ENCODE results near the gene DCTN2.
"Not testable (repeated sequence)": the region's sequence is repeated elsewhere in the genome, so short reads cannot be mapped to it uniquely, and the experiment has no call there.

DCTN2 gene

GRCh38 chr12:57576613-57577160, 29.7 kb upstream of the DCTN2 start:
- no peak for DNase-seq (ENCODE audit: low read depth)

DNA sequence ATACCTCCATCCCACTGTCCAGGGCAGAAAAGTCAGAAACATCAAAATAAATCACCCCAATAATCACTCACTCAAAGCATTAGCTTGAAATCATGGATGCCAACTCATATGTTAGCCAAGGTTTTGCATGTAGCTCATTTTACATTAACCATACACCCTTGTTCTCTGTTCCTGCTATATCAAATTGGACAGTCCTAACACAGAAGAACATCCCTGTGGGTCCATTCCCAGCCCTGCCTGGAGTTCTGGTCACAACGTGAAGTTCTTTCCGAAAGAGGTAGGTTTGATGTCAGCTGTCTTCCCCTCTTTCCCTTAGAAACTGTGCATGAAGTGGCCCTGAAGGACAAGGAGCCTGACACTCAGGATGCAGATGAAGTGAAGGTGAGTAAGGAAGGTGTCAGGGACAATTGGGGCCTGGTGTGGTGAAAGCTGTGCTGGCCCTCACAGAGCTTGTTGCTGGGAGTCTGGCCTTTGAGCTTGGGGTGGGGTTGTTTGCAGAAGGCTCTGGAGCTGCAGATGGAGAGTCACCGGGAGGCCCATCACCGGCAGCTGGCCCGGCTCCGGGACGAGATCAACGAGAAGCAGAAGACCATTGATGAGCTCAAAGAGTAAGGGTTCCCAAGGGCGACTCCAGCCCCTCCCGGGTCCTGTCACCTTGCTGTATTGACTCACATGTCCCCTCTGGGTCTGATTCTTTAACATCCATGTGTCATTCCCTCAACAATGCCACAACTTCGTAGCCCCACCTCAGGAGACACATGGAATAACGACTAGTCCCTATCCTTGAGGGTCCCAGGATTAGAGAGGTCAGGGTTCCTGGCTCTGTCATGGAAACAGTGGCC, 29.0 kb upstream of the DCTN2 start:
- DNase-seq (ENCODE audit: low read depth): no peak

DNA sequence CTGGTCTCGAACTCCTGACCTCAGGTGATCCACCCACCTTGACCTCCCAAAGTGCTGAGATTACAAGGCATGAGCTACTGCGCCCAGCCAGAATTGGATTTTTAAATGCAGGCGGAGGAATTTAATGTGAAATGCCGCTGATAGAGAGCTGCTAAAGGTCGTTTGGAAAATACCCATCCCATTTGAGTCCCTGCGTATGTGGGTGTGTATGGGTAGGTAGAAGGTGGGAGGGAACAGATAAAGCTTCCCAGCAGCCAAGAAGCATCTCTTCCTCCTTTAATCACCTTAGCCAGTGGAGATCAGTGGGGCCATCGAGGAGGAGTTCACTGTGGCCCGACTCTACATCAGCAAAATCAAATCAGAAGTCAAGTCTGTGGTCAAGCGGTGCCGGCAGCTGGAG, 27.8 kb upstream of the DCTN2 start:
- DNase-seq (ENCODE audit: low read depth): no peak

- DNase-seq (ENCODE audit: low read depth): no peak
Observed at GRCh38 chr12:57571926-57572762, 25.2 kb upstream of the DCTN2 start.

GRCh38 chr12:57570438-57570837, 23.4 kb upstream of the DCTN2 start:
- not testable (repeated sequence) for DNase-seq (ENCODE audit: low read depth)

- DNase-seq (ENCODE audit: low read depth): no peak
Observed at GRCh38 chr12:57569858-57570257, 22.9 kb upstream of the DCTN2 start.

- DNase-seq (ENCODE audit: low read depth): no peak
Observed at GRCh38 chr12:57568838-57569237, 21.8 kb upstream of the DCTN2 start.

- DNase-seq (ENCODE audit: low read depth): no peak
Observed at GRCh38 chr12:57564178-57564740, 17.3 kb upstream of the DCTN2 start.

GRCh38 chr12:57563358-57563757, 16.4 kb upstream of the DCTN2 start:
- no peak for DNase-seq (ENCODE audit: low read depth)

DNA sequence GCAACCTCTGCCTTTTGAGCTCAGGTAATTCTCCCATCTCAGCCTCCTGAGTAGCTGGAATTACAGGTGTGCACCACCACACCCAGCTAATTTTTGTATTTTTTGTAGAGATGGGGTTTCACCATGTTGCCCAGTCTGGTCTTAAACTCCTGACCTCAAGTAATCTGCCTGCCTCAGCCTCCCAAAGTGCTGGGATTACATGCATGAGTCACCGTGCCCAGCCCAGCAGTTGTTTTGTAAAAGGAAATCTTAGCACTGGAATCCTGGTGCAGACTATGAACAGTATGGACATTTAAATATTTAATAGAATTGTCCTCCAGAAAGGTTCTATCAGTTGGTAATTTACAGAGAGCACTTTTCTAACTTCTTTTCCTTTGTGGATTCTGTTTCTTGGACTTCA, 14.1 kb upstream of the DCTN2 start:
- not testable (repeated sequence) for DNase-seq (ENCODE audit: low read depth)

GRCh38 chr12:57560516-57560915, 13.5 kb upstream of the DCTN2 start:
- no peak for DNase-seq (ENCODE audit: low read depth)

GRCh38 chr12:57558864-57559263, 11.9 kb upstream of the DCTN2 start:
- DNase-seq (ENCODE audit: low read depth): no peak

DNA sequence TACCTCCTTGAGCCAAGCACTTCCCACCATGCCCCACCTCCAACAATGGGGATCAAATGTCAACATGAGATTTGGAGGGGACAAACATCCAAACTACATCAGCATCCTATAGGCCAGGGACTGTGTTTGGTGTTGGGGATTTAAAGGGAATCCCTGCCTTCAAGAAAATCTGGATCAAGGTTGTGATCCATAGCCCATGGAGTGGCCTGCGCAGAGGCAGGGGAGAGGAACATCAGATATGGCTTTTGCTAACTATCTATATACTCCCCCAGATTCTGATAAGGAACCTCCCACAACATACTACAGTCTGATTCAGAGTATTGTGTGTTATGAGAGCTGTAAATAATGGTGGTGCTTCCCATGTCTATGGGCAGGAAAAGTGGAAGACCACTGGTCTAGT, 7.9 kb upstream of the DCTN2 start:
- no peak for DNase-seq (ENCODE audit: low read depth)

DNA sequence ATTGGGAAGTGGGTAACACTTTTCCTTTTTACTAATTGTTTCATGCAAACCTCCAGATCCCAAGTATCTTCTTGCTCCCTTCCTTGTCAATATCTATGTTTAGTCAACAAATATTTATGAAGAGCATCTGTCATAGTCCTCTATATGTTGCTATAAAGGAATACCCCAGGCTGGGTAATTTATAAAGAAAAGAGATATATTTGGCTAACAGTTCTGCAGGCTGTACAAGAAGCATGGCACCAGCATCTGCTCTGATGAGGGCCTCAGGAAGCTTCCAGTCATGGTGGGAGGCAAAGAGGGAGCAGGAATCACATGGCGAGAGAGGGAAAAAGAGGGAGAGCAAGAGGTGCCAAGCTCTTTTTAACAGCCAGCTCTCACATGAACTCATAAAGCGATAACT, 7.5 kb upstream of the DCTN2 start:
- DNase-seq (ENCODE audit: low read depth): no peak

DNA sequence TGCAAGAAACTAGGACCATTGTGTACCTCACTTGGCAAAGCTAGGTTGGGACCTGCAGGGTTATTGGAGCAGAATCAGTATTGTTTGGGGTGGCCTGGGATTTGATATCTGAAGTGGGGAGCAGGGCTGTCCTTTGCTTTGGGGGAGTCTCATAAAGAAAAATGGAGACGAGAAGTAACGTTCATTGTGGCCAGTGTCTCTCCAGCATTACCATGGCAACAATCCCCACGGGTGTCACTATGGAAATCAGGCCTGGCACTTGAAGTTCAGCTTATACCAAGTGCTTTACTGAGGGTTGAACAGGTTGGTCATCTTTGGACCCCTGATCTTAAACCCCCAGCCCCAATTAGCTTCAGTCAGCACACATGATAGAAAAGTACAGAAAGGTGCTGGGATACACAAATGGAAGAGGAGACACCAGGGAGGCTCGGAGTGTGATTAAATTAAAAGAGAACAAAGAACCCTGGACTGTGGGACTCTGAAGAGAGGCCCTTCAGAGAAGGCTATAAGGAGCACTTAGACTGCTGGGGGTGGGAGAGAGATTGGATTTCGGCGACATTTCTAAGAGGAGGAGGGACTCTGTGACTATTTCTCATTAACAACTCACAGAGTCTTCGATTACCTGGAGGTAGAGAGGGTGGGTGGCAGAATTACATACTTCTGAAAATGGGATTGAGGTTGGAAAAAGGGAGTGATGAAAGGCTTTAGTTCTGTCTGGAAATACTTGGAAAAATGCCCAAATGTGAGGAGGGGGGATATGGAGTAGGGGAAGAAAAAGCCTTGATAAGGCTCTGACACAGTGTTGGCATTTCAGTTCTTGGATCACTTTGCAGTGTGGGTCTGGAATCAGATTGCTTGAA, 6.6 kb upstream of the DCTN2 start:
- DNase-seq (ENCODE audit: low read depth): no peak

DNA sequence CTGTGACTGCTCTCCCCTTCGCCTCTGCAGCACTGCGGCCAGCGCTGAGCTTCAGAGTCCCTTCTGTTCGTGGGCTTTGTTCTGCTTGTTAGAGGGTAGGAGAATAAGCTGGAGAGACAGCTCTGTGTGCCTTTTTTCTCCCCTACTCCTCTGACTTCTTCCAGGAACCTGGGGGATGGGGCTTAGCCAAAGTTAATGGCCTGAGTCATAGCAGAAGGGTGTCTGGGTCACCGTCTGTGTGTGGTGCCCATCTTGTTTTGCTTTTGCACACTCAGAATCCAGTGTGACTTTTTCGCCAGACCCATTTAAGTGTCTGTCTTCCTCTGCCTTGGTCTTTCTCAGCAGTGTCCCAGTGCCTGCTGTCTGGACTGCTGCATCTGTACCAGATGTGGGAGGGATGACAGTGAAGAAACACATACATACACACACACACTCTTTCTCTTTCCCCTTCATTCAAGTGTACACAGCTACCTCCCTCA, 5.9 kb upstream of the DCTN2 start:
- DNase-seq (ENCODE audit: low read depth): no peak

- DNase-seq (ENCODE audit: low read depth): no peak
Observed at GRCh38 chr12:57552306-57552651, 5.3 kb upstream of the DCTN2 start.

GRCh38 chr12:57551637-57552305, 4.8 kb upstream of the DCTN2 start:
- no peak for DNase-seq (ENCODE audit: low read depth)

GRCh38 chr12:57550641-57551549, 3.9 kb upstream of the DCTN2 start:
- DNase-seq (ENCODE audit: low read depth): no peak

Measured in stimulated activated CD8-positive, alpha-beta memory T cell treated with anti-CD3 and anti-CD28 coated beads, Interleukin-15, amount 100 ng/mL, for 24 hours (primary cell).